Gastrocnemius medialis (tissue), 4 donors: ENCODE results near the gene CXADR. TPM values are rescaled to one million over a fixed set of nuclear protein-coding genes. Genes with fewer than 3 reads are reported as not detected.
"Not testable (repeated sequence)": the region's sequence is repeated elsewhere in the genome, so short reads cannot be mapped to it uniquely, and the experiment has no call there.

Experiments
- ATAC-seq, 2 donors: fragments of 150-250 bp; one replicate each; pipeline ENCODE4 v1.9.1; 2016
- DNase-seq, 2 donors: peaks; one replicate each; pipeline ENCODE4 v3.0.0-alpha.2; 2019
- H3K27ac ChIP-seq, 4 donors: fragments of 200-600 bp; sonication (generic); 1 replicate in 1 of 4; 2 replicates in 3 of 4; pipeline ENCODE4 v1.5.1; 2016 to 2018; ENCODE audit warnings: mild to moderate bottlenecking in 2 of 4, moderate library complexity in 1 of 4
- H3K27me3 ChIP-seq, 3 donors: fragments of 200-600 bp; sonication (generic) in 2 of 3; 1 replicate in 1 of 3; 2 replicates in 2 of 3; pipeline versions ENCODE4 v1.5.1 to v1.6.0; 2016 to 2019; ENCODE audit warnings: mild to moderate bottlenecking in 1 of 3, moderate library complexity in 1 of 3
- H3K36me3 ChIP-seq, 2 donors: fragments of 200-600 bp; sonication (generic) in 1 of 2; one replicate each; pipeline ENCODE4 v1.5.1; 2017 to 2018
- H3K4me1 ChIP-seq, 2 donors: fragments of 200-600 bp; sonication (generic) in 1 of 2; one replicate each; pipeline ENCODE4 v1.5.1; 2016 to 2017; ENCODE audit warnings: mild to moderate bottlenecking in 2 of 2
- H3K4me3 ChIP-seq, 4 donors: fragments of 200-600 bp; sonication (generic) in 3 of 4; 1 replicate in 1 of 4; 2 replicates in 3 of 4; pipeline ENCODE4 v1.5.1; 2016 to 2019; ENCODE audit warnings: mild to moderate bottlenecking in 2 of 4
- H3K9me3 ChIP-seq, 3 donors: fragments of 200-600 bp; sonication (generic) in 2 of 3; 1 replicate in 1 of 3; 2 replicates in 2 of 3; pipeline ENCODE4 v1.5.1; 2016 to 2019
- POLR2A ChIP-seq, 2 donors: fragments of 450-650 bp; IDR thresholded peaks; one replicate each; pipeline ENCODE4 v1.6.1; 2017; ENCODE audit warnings: antibody characterized with exemption in 2 of 2, mild to moderate bottlenecking in 2 of 2, moderate library complexity in 2 of 2
- in situ Hi-C, 4 donors: fragments of 200-750 bp; cut with MboI; loops; one replicate each; pipeline versions ENCODE4 v1.15.0 to v1.8.0; 2017; ENCODE audit warnings: low sequenced_read_pairs in 4 of 4
- intact Hi-C: fragments of 100-400 bp; cut with DNase I; formaldehyde crosslinking; loops from one replicate; pipeline ENCODE4 v1.15.1; 2023; ENCODE audit warnings: low total_unique reads
- total RNA-seq, 4 donors: library from RNA; depleted of rRNA; stranded (reverse); fragments of >200 nt; gene quantifications; one replicate each; pipeline versions ENCODE4 v1.1.0 to v1.2.3, GENCODE V29; 2016
- TF ChIP-seq, protein P1 (sequence below), 5 experiments: fragments of 450-650 bp in 3 of 5; fragments of 200-600 bp in 2 of 5; sonication (generic) in 2 of 5; IDR thresholded peaks in 4 of 5; conservative IDR thresholded peaks in 1 of 5; 1 replicate in 4 of 5; 2 replicates in 1 of 5; pipeline ENCODE4 v1.5.1; 2016 to 2019; ENCODE audit warnings: antibody characterized with exemption in 5 of 5, mild to moderate bottlenecking in 3 of 5, moderate library complexity in 3 of 5

The CXADR gene
- total RNA-seq, 4 donors from 2014 or later, result 0.35 to 0.68 TPM; not detected in 2

DNA sequence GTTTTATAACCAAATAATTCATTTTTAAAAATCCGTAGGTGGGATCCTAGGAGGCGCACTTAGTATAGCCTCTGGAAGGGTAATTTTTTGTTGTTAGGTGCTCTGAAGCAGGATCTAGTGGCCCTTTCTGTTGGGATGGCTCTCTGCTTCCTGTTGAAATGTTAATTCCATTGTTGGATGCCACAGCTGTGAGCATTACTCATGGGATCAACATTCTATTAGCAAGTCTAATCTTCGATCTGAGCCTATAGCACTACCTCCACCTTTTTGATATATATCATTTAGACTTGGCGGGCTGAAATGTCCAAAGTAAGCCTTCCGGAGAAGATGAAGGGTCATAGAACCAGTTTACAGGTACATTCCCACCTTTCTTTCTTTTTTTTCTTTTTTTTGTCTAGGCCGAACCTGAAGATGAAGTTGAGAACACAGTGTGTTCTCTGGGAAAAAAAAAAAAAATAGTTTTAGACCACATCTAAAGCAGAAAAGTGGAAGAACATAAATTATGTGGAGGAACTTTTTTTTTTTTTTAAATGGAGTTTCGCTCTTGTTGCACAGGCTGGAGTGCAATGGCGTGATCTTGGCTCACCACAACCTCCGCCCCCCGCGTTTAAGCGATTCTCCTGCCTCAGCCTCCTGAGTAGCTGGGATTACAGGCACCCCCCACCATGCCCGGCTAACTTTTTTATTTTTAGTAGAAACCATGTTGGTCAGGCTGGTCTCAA, 1.4 kb downstream of the CXADR start:
- intact Hi-C loops (no loop called here), in situ Hi-C loops (no loop called here)
- H3K4me1 ChIP-seq, result no peaks in the 10 kb centered on the region
- H3K27me3 ChIP-seq, result peaks cover 18 to 54% (median 29%) of the 10 kb centered on the region in 3 donors
- DNase-seq (no peak), ATAC-seq (no peak)
- H3K27ac ChIP-seq, result no peak overlapping the region
- H3K4me3 ChIP-seq, result no peak overlapping the region
- H3K9me3 ChIP-seq, result no peaks in the 10 kb centered on the region
- H3K36me3 ChIP-seq, result no peaks in the 10 kb centered on the region
- TF ChIP-seq, protein P1, sequence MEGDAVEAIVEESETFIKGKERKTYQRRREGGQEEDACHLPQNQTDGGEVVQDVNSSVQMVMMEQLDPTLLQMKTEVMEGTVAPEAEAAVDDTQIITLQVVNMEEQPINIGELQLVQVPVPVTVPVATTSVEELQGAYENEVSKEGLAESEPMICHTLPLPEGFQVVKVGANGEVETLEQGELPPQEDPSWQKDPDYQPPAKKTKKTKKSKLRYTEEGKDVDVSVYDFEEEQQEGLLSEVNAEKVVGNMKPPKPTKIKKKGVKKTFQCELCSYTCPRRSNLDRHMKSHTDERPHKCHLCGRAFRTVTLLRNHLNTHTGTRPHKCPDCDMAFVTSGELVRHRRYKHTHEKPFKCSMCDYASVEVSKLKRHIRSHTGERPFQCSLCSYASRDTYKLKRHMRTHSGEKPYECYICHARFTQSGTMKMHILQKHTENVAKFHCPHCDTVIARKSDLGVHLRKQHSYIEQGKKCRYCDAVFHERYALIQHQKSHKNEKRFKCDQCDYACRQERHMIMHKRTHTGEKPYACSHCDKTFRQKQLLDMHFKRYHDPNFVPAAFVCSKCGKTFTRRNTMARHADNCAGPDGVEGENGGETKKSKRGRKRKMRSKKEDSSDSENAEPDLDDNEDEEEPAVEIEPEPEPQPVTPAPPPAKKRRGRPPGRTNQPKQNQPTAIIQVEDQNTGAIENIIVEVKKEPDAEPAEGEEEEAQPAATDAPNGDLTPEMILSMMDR (IDR thresholded peaks at IDR 0.05 in 4 of 5, conservative IDR thresholded peaks at IDR 0.05 in 1 of 5), result no peak
- no peak for TF ChIP-seq POLR2A (IDR thresholded peaks at IDR 0.05)

- intact Hi-C loops, H3K27ac ChIP-seq, ATAC-seq, H3K9me3 ChIP-seq, H3K36me3 ChIP-seq, in situ Hi-C loops, H3K4me3 ChIP-seq, DNase-seq, H3K4me1 ChIP-seq: not testable (repeated sequence)
- peaks cover 18 to 47% (median 27%) of the 10 kb centered on the region in 3 donors for H3K27me3 ChIP-seq
These were observed 4.2 kb downstream of the CXADR start for GRCh38 chr21:17517008-17517407.

DNA sequence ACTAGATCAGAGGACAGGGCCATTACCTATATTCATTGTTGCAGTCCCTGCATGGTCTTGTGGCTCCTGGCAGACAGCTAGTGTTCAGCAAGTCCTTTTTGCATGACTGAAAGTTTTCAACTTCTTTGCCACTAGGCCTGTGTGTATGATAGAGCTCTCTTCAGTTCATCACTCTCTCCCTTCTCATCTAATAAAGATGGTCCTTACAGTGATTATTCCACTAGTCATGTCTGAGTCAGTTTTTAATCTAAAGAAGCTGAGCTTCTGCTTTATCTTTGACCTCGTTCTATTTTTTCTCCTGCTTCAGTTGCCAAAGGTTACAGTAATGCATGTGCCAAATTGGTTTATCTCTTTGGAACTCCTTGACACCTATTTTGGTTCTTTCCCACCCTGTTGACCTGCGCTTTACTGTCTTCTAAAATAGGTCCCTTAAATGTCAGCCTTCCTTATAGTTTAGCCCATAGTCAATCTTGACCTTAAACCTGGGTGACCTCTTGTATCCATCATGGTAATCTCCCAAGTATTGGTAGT, 6.4 kb downstream of the CXADR start:
- TF ChIP-seq POLR2A (IDR thresholded peaks at IDR 0.05), result no peak
- TF ChIP-seq, protein P1 (IDR thresholded peaks at IDR 0.05 in 4 of 5, conservative IDR thresholded peaks at IDR 0.05 in 1 of 5), result no peak
- in situ Hi-C loops (no loop called here), intact Hi-C loops (no loop called here)
- Histone ChIP-seq H3K27ac (no peak overlapping the region), H3K9me3 (no peaks in the 10 kb centered on the region), H3K4me1 (no peaks in the 10 kb centered on the region), H3K36me3 (no peaks in the 10 kb centered on the region), H3K27me3 (peaks cover 2 to 24% (median 17%) of the 10 kb centered on the region in 3 donors), H3K4me3 (no peak overlapping the region)
- no peak for ATAC-seq
- DNase-seq, result no peak

- no peak for DNase-seq
- no peaks in the 10 kb centered on the region for H3K36me3 ChIP-seq
- peaks cover 0 to 18% (median 10%) of the 10 kb centered on the region in 3 donors for H3K27me3 ChIP-seq
- H3K27ac ChIP-seq, result no peak overlapping the region
- no peaks in the 10 kb centered on the region for H3K4me1 ChIP-seq
- ATAC-seq, result no peak
- no peaks in the 10 kb centered on the region for H3K9me3 ChIP-seq
- H3K4me3 ChIP-seq, result no peak overlapping the region
- intact Hi-C loops, result no loop called here
- no peak for TF ChIP-seq POLR2A (IDR thresholded peaks at IDR 0.05)
- TF ChIP-seq, protein P1 (IDR thresholded peaks at IDR 0.05 in 4 of 5, conservative IDR thresholded peaks at IDR 0.05 in 1 of 5), result no peak
- in situ Hi-C loops, result no loop called here
These were observed 7.2 kb downstream of the CXADR start for GRCh38 chr21:17519965-17520609.

DNA sequence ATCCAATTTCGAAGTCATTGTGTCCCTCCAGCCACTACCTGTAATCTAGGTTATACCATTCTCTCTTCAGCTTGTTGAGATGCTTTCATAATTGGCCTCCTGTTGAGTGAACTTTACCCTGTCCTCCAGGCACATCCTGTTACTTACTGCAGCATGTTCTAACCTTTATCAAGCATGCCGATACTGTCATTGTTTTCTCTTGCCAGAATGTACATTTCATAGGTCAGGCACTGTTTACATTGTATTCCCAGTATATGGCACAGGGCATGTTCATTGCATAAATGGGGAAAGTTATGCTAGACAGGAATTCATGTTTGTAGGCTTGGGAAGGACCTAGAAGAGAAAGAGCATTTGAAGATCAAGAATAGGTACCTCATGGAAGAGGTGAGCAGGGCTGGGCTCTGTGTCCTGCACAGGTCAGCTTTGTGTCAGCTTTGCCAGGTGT, 10.2 kb downstream of the CXADR start:
- H3K4me1 ChIP-seq, result no peaks in the 10 kb centered on the region
- no peaks in the 10 kb centered on the region for H3K36me3 ChIP-seq
- in situ Hi-C loops (no loop called here), intact Hi-C loops (no loop called here)
- H3K9me3 ChIP-seq, result no peaks in the 10 kb centered on the region
- TF ChIP-seq POLR2A (IDR thresholded peaks at IDR 0.05), result no peak
- TF ChIP-seq, protein P1 (IDR thresholded peaks at IDR 0.05 in 4 of 5, conservative IDR thresholded peaks at IDR 0.05 in 1 of 5), result no peak
- no peak for ATAC-seq
- no peak overlapping the region for H3K4me3 ChIP-seq
- H3K27me3 ChIP-seq, result no peaks in the 10 kb centered on the region
- H3K27ac ChIP-seq, result no peak overlapping the region
- DNase-seq, result no peak

DNA sequence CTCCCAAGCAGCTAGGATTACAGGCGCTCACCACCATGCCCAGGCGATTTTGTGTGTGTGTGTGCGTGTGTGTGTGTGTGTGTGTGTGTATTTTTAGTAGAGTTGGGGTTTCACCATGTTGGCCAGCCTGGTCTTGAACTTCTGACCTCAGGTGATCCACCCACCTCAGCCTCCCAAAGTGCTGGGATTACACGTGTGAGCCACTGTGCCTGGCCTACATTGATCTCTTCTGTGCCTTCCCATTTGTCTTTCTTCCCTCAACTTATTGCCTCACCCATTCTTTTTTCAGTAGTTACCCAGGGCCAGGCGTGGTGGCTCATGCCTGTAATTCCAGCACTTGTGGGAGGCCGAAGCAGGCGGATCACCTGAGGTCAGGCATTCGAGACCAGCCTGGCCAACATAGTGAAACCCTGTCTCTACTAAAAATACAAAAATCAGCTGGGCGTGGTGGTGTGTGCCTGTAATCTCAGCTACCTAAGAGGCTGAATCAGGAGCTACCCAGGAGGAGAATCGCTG, 11.2 kb downstream of the CXADR start:
- H3K36me3 ChIP-seq, H3K9me3 ChIP-seq, H3K4me3 ChIP-seq, H3K27ac ChIP-seq, intact Hi-C loops, DNase-seq, in situ Hi-C loops, H3K27me3 ChIP-seq, ATAC-seq, H3K4me1 ChIP-seq: not testable (repeated sequence)
